Skeletal muscle tissue (tissue), 4 donors: Measurements from ENCODE around the gene ZBBX. TPM values are rescaled to one million over a fixed set of nuclear protein-coding genes. Genes with fewer than 3 reads are reported as not detected.
A peak's percentile ranks its signal among the peaks of the same experiment; 100 is the strongest.
"Not testable (repeated sequence)": the region's sequence is repeated elsewhere in the genome, so short reads cannot be mapped to it uniquely, and the experiment has no call there.

Experiments
- H3K27ac ChIP-seq: one replicate; pipeline ENCODE4 v1.7.0; 2013; ENCODE audit warnings: mild to moderate bottlenecking, low read depth, low read length, inconsistent platforms
- H3K27me3 ChIP-seq, 3 donors: one replicate each; pipeline ENCODE4 v1.7.0; 2013; ENCODE audit warnings: low read length in 3 of 3; ENCODE audit not compliant: control insufficient read depth in 3 of 3, insufficient read depth in 3 of 3
- H3K36me3 ChIP-seq, 3 donors: one replicate each; pipeline ENCODE4 v1.7.0; 2013; ENCODE audit warnings: low read length in 3 of 3; ENCODE audit not compliant: control insufficient read depth in 3 of 3, insufficient read depth in 3 of 3
- H3K4me1 ChIP-seq, 3 donors: one replicate each; pipeline ENCODE4 v1.7.0; 2013; ENCODE audit warnings: low read length in 3 of 3, mild to moderate bottlenecking in 3 of 3; ENCODE audit not compliant: control insufficient read depth in 3 of 3, insufficient read depth in 3 of 3
- H3K4me3 ChIP-seq, 3 donors: one replicate each; pipeline ENCODE4 v1.7.0; 2013; ENCODE audit warnings: low read length in 3 of 3
- H3K9ac ChIP-seq, 3 donors: one replicate each; pipeline ENCODE4 v1.7.0; 2013; ENCODE audit warnings: low read length in 3 of 3, mild to moderate bottlenecking in 3 of 3, moderate library complexity in 2 of 3, low read depth in 1 of 3
- H3K9me3 ChIP-seq, 3 donors: one replicate each; pipeline ENCODE4 v1.7.0; 2013; ENCODE audit warnings: low read length in 3 of 3; ENCODE audit not compliant: control insufficient read depth in 3 of 3
- total RNA-seq: library from RNA; depleted of rRNA; stranded (reverse); fragments of >200 nt; gene quantifications from one replicate; pipeline ENCODE4 v1.2.3, GENCODE V29; 2014
- donor health status: Osteomylitis.

ZBBX gene, protein sequence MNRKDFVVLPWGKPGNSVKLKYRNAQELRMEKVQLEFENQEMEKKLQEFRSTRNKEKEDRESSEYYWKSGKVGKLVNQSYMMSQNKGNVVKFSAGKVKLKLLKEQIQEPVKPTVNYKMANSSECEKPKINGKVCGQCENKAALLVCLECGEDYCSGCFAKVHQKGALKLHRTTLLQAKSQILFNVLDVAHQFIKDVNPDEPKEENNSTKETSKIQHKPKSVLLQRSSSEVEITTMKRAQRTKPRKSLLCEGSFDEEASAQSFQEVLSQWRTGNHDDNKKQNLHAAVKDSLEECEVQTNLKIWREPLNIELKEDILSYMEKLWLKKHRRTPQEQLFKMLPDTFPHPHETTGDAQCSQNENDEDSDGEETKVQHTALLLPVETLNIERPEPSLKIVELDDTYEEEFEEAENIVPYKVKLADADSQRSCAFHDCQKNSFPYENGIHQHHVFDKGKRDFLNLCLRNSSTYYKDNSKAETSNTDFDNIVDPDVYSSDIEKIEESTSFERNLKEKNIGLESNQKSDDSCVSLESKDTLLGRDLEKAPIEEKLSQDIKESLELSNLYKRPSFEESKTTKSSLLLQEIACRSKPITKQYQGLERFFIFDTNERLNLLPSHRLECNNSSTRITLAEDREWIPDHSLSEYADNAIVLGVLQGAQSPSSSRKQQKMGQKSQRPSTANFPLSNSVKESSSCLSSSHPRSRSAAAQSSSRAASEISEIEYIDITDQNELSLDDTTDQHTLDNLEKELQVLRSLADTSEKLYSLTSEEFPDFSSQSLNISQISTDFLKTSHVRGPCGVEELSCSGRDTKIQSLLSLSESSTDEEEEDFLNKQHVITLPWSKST
- total RNA-seq: not detected

DNA sequence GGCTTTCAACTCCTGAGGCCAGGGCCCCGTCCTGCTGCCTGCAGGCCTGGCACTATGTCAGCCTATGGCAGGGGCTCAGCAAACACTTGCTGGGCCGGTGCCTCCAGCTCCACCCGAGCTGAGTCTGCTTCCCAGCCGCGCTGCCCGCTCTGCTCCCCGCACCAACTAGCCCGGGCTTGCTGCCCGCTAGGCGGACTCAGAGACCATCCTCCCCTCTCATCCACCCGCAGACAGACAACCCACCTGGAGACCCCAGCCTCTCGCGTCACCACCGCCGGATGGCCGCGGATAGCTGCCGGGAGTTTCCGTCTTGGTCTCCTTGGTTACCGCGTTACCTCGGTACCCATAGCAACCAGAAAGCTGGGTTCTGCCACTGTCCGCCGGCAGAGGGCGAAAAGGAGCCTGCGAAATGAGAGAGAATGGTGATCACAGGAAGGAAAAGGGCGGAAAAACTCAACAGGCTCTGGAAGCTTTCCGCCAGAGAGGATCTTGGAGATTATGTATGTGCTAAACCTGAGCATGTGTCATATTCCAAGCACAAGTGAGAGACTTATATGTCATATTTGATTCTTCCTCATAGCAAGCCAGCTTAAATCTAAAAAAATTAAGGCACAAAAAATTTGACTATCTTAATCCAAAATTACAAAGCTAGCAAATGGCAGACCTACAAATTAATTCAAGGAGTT, at the start of gene ZBBX:
Gene ZBBX (minus strand): TSS at position 294 of the 686 bp plus-strand sequence. CDS start 7,396 bp downstream, outside the sequence.
- Histone ChIP-seq H3K36me3 (no peaks in the 10 kb centered on the region), H3K9ac (no peak within 1 kb of the TSS), H3K27ac (no peak within 1 kb of the TSS), H3K4me3 (peak within 1 kb of the TSS; percentile 43 to 66 (median 57)), H3K9me3 (no peaks in the 10 kb centered on the region), H3K27me3 (no peaks in the 10 kb centered on the region), H3K4me1 (no peaks in the 10 kb centered on the region)

DNA sequence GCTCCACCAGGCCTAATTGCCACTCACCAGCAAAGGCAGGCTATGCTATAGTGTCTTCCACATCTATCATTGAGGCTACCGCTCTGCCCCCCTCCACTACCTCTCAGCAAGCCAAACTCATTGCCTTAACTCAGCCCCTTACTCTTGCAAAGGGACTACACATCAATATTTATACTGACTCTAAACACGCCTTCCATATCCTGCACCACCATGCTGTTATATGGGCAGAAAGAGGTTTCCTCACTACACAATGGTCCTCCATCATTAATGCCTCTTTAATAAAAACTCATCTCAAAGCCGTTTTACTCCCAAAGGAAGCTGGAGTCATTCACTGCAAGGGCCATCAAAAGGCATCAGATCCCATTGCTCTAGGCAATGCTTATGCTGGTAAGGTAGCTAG, 46.9 kb upstream of the ZBBX start:
- not testable (repeated sequence) for H3K9me3 ChIP-seq, H3K9ac ChIP-seq, H3K36me3 ChIP-seq, H3K4me1 ChIP-seq, H3K27ac ChIP-seq, H3K4me3 ChIP-seq, H3K27me3 ChIP-seq

DNA sequence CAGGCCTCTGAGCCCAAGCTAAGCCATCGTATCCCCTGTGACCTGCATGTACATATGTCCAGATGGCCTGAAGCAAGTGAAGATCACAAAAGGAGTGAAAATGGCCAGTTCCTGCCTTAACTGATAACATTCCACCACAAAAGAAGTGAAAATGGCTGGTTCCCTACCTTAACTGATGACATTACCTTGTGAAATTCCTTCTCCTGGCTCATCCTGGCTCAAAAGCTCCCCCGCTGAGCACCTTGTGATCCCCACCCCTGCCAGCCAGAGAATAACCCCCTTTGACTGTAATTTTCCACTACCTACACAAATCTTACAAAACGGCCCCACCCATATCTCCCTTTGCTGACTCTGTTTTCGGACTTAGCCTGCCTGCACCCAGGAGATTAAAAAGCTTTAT, 42.3 kb upstream of the ZBBX start:
- H3K27ac ChIP-seq, H3K4me3 ChIP-seq, H3K4me1 ChIP-seq: not testable (repeated sequence)

DNA sequence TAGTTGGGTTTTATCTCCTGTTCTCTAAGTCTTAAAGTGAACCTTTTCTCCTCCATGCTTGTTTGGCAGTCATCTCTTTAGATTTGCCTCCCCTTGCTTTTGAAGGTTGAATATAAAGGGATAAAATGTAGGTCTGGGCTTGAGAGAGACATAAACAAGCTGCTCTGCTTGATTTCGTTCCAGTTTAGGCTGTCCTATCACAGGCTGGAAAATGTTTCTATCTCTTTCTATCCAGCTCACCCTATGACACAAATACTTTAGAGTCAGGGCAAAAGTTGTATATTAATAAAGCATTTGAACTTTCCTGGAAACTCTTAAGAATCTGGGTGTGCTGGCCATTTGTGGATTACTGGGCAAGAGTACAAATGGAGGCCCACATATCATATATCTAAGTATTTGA, 29.5 kb upstream of the ZBBX start:
- H3K27me3 ChIP-seq: no peaks in the 10 kb centered on the region
- H3K4me1 ChIP-seq: no peaks in the 10 kb centered on the region
- no peaks in the 10 kb centered on the region for H3K36me3 ChIP-seq
- H3K9ac ChIP-seq: no peak overlapping the region
- no peak overlapping the region for H3K27ac ChIP-seq
- no peaks in the 10 kb centered on the region for H3K9me3 ChIP-seq
- H3K4me3 ChIP-seq: no peak overlapping the region

More for the DNA sequence above, 42.3 kb upstream of the ZBBX start:
- not testable (repeated sequence) for H3K9me3 ChIP-seq, H3K9ac ChIP-seq, H3K27me3 ChIP-seq, H3K36me3 ChIP-seq

DNA sequence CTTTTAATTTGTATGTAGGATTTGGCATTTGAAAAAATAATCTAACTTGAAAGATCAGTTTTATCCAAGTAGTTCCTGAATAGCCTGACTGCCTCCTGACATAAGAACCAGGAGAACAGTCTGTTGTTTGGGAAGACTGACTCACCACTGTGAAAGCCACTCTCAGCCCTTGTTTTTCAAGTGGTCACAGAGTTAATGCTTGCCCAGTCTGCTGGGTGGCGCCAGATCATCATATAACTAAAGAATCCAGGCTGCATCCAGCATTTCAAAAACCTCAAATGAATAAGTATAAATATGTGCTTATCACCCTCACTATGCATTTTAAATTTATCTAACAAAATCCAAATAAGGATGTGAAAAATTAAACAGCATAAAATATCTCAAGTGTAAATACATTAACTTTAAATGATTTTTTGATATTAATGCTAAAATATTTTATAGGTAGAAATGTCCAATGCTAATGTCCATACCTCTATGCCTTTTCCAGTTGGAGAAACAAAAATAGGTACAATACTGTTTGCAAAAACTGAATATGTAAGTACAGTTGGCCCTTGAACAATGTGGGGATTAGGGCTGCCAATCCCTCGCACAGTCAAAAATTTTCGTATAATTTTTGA, 26.9 kb upstream of the ZBBX start:
- H3K27ac ChIP-seq: no peak overlapping the region
- no peaks in the 10 kb centered on the region for H3K9me3 ChIP-seq
- H3K4me3 ChIP-seq: no peak overlapping the region
- H3K4me1 ChIP-seq: no peaks in the 10 kb centered on the region
- H3K36me3 ChIP-seq: no peaks in the 10 kb centered on the region
- no peaks in the 10 kb centered on the region for H3K27me3 ChIP-seq
- no peak overlapping the region for H3K9ac ChIP-seq

DNA sequence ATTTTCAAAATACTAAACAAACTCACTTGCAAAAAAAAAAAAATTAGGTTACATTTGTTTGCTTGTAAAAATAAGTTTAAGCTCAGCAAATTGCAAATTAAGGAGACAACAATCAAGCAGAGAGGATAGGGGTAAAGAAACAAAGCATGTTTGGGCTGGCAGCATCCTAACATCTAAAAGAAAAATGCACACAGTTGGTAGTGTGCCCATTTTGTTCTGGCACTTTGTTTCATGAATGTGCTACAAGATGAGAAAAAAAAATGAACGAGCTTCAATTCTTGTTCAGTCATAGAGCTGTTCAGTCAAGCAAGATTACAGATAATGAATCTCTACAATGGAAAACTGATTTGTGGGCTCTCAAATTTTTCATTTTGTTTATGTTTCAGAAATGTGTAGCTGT, 17.7 kb upstream of the ZBBX start:
- H3K27ac ChIP-seq: no peak overlapping the region
- H3K36me3 ChIP-seq: no peaks in the 10 kb centered on the region
- H3K4me3 ChIP-seq: no peak overlapping the region
- H3K4me1 ChIP-seq: no peaks in the 10 kb centered on the region
- no peaks in the 10 kb centered on the region for H3K9me3 ChIP-seq
- no peaks in the 10 kb centered on the region for H3K27me3 ChIP-seq
- no peak overlapping the region for H3K9ac ChIP-seq

DNA sequence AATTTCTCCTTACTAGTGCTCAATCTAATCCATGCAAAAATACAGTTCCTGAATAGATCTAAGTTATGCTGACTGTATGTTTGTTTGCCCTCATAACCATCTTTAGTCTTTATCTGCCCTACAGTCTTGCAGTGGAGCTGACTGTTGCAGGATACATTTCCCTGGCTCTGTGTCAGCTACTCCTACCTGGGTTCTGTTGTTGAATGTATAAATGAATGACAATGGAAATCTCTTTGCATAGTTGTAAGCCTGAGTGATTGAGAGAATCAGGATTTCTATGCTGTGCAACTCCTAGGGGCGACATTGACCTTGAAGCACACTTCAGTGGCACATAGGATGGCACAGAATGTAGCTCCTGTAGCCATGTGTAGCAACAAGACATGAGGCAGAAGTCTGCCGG, 16.0 kb upstream of the ZBBX start:
- H3K9ac ChIP-seq: no peak overlapping the region
- no peak overlapping the region for H3K4me3 ChIP-seq
- no peaks in the 10 kb centered on the region for H3K4me1 ChIP-seq
- no peaks in the 10 kb centered on the region for H3K9me3 ChIP-seq
- H3K27ac ChIP-seq: no peak overlapping the region
- no peaks in the 10 kb centered on the region for H3K27me3 ChIP-seq
- H3K36me3 ChIP-seq: no peaks in the 10 kb centered on the region

DNA sequence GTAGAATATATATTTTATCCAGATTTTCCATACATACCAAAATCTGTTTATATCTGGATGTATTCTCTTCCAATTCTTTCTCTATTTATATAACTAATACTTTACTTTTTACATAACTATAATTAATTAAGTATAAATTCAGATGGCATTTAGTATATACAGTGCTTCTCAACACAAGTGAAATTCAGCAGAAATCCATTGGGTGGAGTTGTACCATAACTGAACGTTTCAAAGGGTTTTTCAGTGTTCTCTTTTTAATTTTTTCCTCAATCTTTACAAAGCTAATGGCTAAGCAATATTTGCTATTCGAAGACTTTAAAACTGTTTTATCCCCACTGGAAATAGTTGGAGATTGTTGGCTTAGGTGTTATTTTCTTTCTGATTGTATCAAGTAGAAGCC, 13.9 kb upstream of the ZBBX start:
- H3K9ac ChIP-seq: no peak overlapping the region
- no peaks in the 10 kb centered on the region for H3K4me1 ChIP-seq
- no peaks in the 10 kb centered on the region for H3K27me3 ChIP-seq
- H3K4me3 ChIP-seq: no peak overlapping the region
- H3K9me3 ChIP-seq: no peaks in the 10 kb centered on the region
- no peaks in the 10 kb centered on the region for H3K36me3 ChIP-seq
- no peak overlapping the region for H3K27ac ChIP-seq

DNA sequence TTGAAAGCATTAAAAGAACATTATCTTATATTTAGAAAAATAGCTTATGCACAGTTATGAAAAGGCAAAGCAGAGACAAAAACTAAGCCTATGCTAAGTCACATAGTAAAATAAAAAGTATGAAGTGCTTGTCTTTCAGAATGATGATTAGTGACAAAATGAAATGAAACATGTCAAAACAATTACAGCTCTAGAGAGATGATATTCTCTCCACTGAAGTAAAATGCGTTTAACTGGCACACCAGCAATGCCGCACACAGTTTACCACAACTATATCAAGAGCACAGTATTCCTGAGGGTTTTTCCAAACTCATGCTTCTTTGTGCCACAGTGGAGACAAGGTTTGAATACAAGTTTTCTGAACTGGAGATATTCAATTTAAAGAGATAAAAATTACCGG, 2.1 kb upstream of the ZBBX start:
- H3K27me3 ChIP-seq: no peaks in the 10 kb centered on the region
- H3K9ac ChIP-seq: no peak overlapping the region
- H3K9me3 ChIP-seq: no peaks in the 10 kb centered on the region
- H3K4me1 ChIP-seq: no peaks in the 10 kb centered on the region
- H3K4me3 ChIP-seq: no peak overlapping the region
- no peak overlapping the region for H3K27ac ChIP-seq
- H3K36me3 ChIP-seq: no peaks in the 10 kb centered on the region
